ENCODE data around the gene CYSTM1. TPM values are rescaled to one million over a fixed set of nuclear protein-coding genes. Genes with fewer than 3 reads are reported as not detected.

CYSTM1 gene
- total and polyA plus RNA-seq, 2 donors (not counting 1 experiment from before 2014, with no cell fraction given), result 6.2 to 17.0 TPM

DNA sequence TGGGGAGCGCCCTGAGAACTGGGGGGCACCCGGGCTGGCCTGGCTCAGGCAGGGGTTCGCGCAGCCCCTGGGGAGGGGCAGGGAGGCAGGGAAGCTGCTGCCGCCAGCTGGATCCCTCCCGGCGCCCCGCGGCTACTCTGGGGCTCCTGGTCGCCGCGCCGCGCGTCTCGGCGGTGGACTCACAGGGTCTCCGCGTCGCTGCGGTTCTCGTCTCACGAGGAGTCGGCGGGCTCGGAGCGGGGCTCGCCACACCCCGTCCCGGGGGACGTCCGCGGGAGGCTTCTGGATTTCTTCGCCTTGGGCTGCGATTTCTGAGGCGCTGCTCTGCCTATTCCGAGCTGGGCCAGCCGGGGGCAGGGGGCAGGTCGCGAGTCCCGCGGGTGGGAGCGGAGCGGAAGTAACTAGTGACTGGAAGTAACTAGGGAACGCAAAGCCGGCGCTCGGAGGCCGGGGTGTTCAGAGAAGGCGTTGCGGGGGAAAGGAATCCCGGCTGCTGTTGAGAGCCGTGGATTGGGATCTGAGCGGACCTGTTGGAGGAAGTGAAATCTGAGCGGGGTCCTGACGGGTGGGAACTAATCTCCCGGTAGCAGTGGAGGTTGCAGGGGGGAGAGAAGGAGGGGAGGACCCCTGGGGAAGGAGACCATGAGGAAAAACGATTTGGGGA, 511 bp downstream of the CYSTM1 start:
- intact Hi-C loops (cut with micrococcal nuclease), result loop anchor here (1.0 to 10.0 kb wide), 6 partner anchors 18 to 1841 kb away; partner anchors contain the start of genes ANKHD1, CDC25C, FAM53C and PURA
- Mint-ChIP-seq H3K4me1 (peaks cover 15% of the 10 kb centered on the region), H3K4me3 (peak overlapping the region; percentile 94), H3K9me3 (ENCODE audit: insufficient read depth) (no peaks in the 10 kb centered on the region), H3K27me3 (no peaks in the 10 kb centered on the region), H3K27ac (peak overlapping the region; percentile 94)
- Histone ChIP-seq H3K27me3 (replicated peaks in 1 of 4; ENCODE audit: control extremely low read depth in 1 of 4, control insufficient read depth in 3 of 4, insufficient read depth in 4 of 4, low read length in 3 of 4) (peaks cover 0 to 7% (median 0%) of the 10 kb centered on the region in 4 experiments), H3K9me3 (ENCODE audit: control extremely low read depth in 1 of 3, control insufficient read depth in 2 of 3, insufficient read depth in 1 of 3, low read length in 2 of 3) (no peaks in the 10 kb centered on the region), H3K4me2 (replicated peaks; ENCODE audit: low read depth, low read length, poor library complexity, severe bottlenecking) (peak overlapping the region; percentile 98), H3K79me2 (ENCODE audit: control insufficient read depth, insufficient read depth, low read length) (peaks cover 6% of the 10 kb centered on the region), H3K9ac (ENCODE audit: low read length) (peak overlapping the region; percentile 99), H4K20me1 (ENCODE audit: control insufficient read depth, insufficient read depth, low read length, poor library complexity, severe bottlenecking) (no peaks in the 10 kb centered on the region), H3K4me1 (ENCODE audit: control insufficient read depth in 2 of 2, insufficient read depth in 2 of 2, low read length in 2 of 2) (peaks cover 9 to 16% of the 10 kb centered on the region in 2 donors), H3K4me3 (ENCODE audit: control extremely low read depth in 1 of 5, extremely low read depth in 1 of 5, insufficient read depth in 1 of 5, low read depth in 2 of 5, low read length in 4 of 5) (peak overlapping the region; percentile 58 to 95 (median 94)), H3K36me3 (replicated peaks in 1 of 2; ENCODE audit: control extremely low read depth in 1 of 2, control insufficient read depth in 1 of 2, extremely low read depth in 1 of 2, insufficient read depth in 2 of 2, low read length in 1 of 2) (no peaks in the 10 kb centered on the region), H3K27ac (ENCODE audit: low read length in 2 of 2) (peak overlapping the region; percentile 84 to 98), H2AFZ (ENCODE audit: insufficient read depth, low read depth, low read length, poor library complexity, severe bottlenecking) (peak overlapping the region; percentile 88)
- peak; percentile 44 for ATAC-seq (ENCODE audit: low read depth)
- no peak for TF ChIP-seq EZH2 (IDR thresholded peaks at IDR 0.05; ENCODE audit: borderline replicate concordance, insufficient read depth, low read depth, low read length, poor library complexity, severe bottlenecking)
- TF ChIP-seq, protein P1, sequence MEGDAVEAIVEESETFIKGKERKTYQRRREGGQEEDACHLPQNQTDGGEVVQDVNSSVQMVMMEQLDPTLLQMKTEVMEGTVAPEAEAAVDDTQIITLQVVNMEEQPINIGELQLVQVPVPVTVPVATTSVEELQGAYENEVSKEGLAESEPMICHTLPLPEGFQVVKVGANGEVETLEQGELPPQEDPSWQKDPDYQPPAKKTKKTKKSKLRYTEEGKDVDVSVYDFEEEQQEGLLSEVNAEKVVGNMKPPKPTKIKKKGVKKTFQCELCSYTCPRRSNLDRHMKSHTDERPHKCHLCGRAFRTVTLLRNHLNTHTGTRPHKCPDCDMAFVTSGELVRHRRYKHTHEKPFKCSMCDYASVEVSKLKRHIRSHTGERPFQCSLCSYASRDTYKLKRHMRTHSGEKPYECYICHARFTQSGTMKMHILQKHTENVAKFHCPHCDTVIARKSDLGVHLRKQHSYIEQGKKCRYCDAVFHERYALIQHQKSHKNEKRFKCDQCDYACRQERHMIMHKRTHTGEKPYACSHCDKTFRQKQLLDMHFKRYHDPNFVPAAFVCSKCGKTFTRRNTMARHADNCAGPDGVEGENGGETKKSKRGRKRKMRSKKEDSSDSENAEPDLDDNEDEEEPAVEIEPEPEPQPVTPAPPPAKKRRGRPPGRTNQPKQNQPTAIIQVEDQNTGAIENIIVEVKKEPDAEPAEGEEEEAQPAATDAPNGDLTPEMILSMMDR (IDR thresholded peaks at IDR 0.05), result peak; percentile 28
- ChIA-PET POLR2A (interaction anchor here (1.5 to 1.9 kb wide), 3 partner anchors 61 to 227 kb away, joined by 3 to 6 read pairs (median 5); partner anchors contain the start of gene ANKHD1), CTCF (interaction anchor here (1.1 to 1.7 kb wide), 3 partner anchors 30 to 171 kb away, joined by 3 to 5 read pairs (median 3); partner anchors contain the start of gene HBEGF)
- WGBS (ENCODE audit: insufficient coverage), result under 1% methylated on average over 58 of the region's 58 CpGs
- peak; percentile 88 for DNase-seq

DNA sequence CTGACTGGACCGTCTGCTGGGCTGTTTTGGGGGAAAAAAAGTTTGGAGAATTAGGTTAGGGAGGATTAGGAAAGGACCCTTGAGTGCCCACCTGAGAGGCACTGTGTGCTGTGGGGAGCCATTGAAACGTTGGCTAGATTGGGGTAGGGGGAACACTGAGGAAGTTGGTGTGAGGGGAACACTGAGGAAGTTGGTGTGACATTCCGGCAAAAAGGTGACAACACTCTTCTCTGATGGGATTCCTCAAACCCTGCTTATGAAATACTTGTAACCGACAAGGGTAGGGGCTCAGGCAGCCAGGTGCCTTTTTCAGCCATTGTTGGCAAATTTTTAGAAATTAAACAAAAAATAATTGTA, 1.0 kb downstream of the CYSTM1 start:
- Histone ChIP-seq H3K79me2 (ENCODE audit: control insufficient read depth, insufficient read depth, low read length) (peaks cover 6% of the 10 kb centered on the region), H3K9ac (ENCODE audit: low read length) (peak overlapping the region; percentile 99), H3K4me3 (ENCODE audit: control extremely low read depth in 1 of 5, extremely low read depth in 1 of 5, insufficient read depth in 1 of 5, low read depth in 2 of 5, low read length in 4 of 5) (peak overlapping the region; percentile 58 to 95 (median 94)), H3K4me1 (ENCODE audit: control insufficient read depth in 2 of 2, insufficient read depth in 2 of 2, low read length in 2 of 2) (peaks cover 9 to 16% of the 10 kb centered on the region in 2 donors), H4K20me1 (ENCODE audit: control insufficient read depth, insufficient read depth, low read length, poor library complexity, severe bottlenecking) (no peaks in the 10 kb centered on the region), H3K9me3 (ENCODE audit: control extremely low read depth in 1 of 3, control insufficient read depth in 2 of 3, insufficient read depth in 1 of 3, low read length in 2 of 3) (no peaks in the 10 kb centered on the region), H3K27ac (ENCODE audit: low read length in 2 of 2) (peak overlapping the region; percentile 84 to 98), H3K36me3 (replicated peaks in 1 of 2; ENCODE audit: control extremely low read depth in 1 of 2, control insufficient read depth in 1 of 2, extremely low read depth in 1 of 2, insufficient read depth in 2 of 2, low read length in 1 of 2) (no peaks in the 10 kb centered on the region), H2AFZ (ENCODE audit: insufficient read depth, low read depth, low read length, poor library complexity, severe bottlenecking) (peak overlapping the region; percentile 88), H3K4me2 (replicated peaks; ENCODE audit: low read depth, low read length, poor library complexity, severe bottlenecking) (peak overlapping the region; percentile 98), H3K27me3 (replicated peaks in 1 of 4; ENCODE audit: control extremely low read depth in 1 of 4, control insufficient read depth in 3 of 4, insufficient read depth in 4 of 4, low read length in 3 of 4) (peaks cover 0 to 7% (median 0%) of the 10 kb centered on the region in 4 experiments)
- H3K4me1 Mint-ChIP-seq, result peaks cover 15% of the 10 kb centered on the region
- no peaks in the 10 kb centered on the region for H3K27me3 Mint-ChIP-seq
- no peak for ATAC-seq (ENCODE audit: low read depth)
- peak overlapping the region; percentile 93 for H3K4me3 Mint-ChIP-seq
- ChIA-PET POLR2A (interaction anchor here (1.5 to 1.7 kb wide), 2 partner anchors 61 to 226 kb away, joined by 3 to 5 read pairs; partner anchors contain the start of gene ANKHD1), CTCF (no interaction called here)
- intact Hi-C loops (cut with micrococcal nuclease), result loop anchor here (10.0 kb wide), 1 partner anchor 1841 kb away; the partner anchor contains the start of genes CDC25C and FAM53C
- peak overlapping the region; percentile 87 for H3K27ac Mint-ChIP-seq
- DNase-seq, result no peak
- H3K9me3 Mint-ChIP-seq (ENCODE audit: insufficient read depth), result no peaks in the 10 kb centered on the region
- no peak for TF ChIP-seq EZH2 (IDR thresholded peaks at IDR 0.05; ENCODE audit: borderline replicate concordance, insufficient read depth, low read depth, low read length, poor library complexity, severe bottlenecking)
- TF ChIP-seq, protein P1 (IDR thresholded peaks at IDR 0.05), result no peak
- 0% methylated on average over 2 of the region's 4 CpGs for WGBS (ENCODE audit: insufficient coverage)

All from B cell (primary cell).